Fibroblast of skin of left biceps (primary cell): Measurements from ENCODE around the gene TTC21B.
"Not testable (repeated sequence)": the region's sequence is repeated elsewhere in the genome, so short reads cannot be mapped to it uniquely, and the experiment has no call there.

Source experiments
- DNase-seq, 2 experiments: peaks; one replicate each; pipeline ENCODE4 v3.0.0-alpha.2; 2013; ENCODE audit warnings: low read depth in 2 of 2

The TTC21B gene

DNA sequence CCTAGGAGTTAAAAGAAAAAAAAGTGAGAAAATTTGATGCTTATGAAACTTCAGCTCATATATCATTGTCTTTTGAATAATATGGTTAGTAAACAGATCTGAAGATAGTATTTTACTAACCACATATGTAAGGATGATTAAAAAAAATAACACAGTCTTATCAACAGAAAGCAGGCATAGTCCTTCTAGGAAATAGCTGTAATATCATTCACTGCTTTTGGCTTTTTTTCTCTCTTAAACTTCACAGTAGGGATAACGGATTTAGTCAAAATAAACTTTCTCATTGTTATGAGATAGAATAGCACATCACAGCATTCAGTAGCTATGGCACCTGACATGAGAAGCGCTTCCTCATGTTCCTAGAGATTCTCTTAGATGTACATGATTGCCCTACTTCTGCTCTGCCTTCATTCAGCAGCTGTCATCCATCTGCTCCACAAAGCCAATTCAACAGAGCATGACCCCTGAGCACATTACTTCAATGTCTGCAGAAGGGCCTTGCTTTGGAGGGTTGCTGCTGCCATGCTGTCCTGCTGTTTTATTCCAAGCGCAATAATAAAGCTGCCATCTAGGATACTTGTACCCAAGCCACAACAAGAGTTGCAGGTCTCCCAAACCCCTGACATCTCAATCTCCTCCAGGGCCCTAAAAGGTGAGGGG is 67.0 kb downstream of the TTC21B start:
- no peak for DNase-seq

- DNase-seq, result no peak
Measured at GRCh38 chr2:165877565-165878550, 75.7 kb downstream of the TTC21B start.

- no peak for DNase-seq
Measured at GRCh38 chr2:165876712-165877111, 76.9 kb downstream of the TTC21B start.

DNA sequence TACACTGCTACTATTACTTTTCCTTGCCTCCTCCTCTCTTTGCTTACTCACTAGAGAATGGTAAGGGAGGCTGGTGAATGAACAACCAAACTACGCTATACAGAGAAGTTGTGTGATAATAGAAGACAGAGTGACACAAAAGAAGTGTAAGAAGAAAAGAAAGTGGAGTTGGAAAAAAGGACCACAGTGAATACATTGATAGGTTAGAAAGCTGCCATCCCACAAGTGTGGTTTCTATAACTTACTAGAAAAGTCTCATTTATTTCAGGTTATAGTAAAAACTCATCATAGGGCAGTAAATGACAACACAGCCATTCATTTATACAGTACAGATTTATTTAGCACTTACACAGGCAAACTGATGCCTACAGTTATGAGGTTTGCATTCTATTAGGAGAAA is 77.3 kb downstream of the TTC21B start:
- no peak for DNase-seq

DNA sequence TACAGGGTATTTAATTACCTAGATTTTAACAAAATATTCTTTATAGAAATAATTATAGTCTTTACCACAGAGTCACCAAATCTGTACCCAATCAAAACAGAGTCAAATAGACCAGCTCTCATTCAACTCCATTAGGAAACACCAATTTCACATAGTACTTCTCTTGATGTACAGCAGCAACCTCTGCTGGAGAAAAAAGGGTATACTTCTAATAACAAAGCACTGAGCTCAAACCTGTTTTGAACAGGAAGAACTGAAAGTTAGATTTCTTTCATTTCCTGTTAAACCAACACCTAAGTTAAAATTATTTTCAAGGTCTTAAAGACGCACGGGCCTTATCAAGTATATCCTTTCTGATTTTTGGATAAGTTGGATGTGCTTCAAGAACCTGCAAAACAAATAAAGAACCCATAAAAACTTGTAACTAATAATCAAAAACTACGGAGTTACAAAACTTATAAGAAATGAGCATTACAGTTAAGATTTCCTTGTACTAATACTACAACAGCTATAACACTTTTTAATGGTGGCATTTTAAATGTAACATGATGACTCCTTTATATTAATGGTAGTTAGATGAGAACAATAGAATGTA is 79.0 kb downstream of the TTC21B start:
- peak in 1 of 2 experiments; percentile 19 for DNase-seq

DNA sequence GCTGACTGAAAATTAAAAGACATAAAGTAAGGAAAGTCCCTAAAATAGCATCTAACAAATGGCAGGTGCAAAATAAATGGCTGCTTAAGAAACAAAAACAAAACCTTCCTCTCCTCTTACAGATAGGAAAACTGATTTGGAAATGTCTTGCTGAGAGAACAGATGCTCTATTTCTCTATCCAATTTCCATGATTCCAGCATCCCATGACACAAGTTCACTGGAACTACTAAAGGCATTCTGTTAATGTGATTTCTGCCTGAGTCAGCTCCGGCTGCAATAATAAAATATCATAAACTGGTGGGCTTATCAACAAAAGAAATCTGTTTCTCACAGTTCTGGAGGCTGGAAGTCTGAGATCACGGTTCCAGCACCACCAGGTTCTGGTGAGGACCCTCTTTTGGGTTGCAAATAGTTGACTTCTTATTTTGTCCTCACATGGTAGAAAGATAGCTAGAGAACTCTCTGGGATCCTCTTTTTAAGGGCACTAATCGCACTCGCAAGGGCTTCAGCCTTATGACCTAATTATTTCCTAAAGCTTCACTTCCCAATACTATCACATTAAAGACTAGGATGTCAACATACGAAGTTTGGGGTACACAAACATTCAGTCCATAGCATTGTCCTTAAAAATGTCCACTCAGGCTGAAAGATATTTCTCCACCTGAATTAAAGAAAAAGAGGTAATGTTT is 81.3 kb downstream of the TTC21B start:
- no peak for DNase-seq

GRCh38 chr2:165871025-165871424 is 82.6 kb downstream of the TTC21B start:
- no peak for DNase-seq

DNA sequence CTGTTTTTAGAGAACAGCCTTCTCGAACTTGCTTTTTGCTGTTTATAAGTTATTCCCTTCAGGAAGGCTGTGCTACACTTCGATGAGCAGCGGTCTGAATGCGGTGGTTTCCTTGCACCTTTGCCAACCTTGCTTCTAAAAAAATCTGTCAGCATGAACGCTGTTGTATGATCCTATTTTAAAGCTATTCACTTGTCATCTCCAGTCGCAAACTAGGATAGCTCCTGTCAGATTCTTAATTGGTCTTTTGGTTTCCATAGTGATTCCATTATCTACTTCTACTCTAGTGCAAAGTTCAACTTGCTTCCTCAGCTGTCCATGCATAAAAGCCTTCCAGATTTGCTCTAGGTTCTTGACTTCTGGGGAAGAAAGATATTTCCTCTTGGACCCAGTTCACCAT is 83.2 kb downstream of the TTC21B start:
- no peak for DNase-seq

GRCh38 chr2:165868211-165868610 is 85.4 kb downstream of the TTC21B start:
- DNase-seq, result peak; percentile 35 to 49

DNA sequence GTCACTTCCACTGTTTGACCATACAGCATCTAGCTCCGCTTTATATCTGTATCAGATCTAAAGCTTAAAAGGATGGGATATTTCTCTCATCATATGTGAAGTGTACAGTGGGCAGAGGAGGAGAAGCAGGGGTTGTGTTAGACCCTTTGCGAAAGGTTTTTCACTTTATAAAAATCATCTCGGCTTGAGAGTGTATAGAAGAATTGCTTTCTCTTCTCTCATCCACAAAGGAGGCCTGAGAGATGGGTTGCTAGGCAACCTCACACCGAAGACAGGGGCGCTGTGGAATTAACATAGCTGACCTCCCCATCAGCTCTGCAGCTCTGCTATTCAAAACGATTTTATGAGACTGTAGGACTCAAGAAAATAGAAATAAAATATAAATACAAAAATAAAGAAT is 89.3 kb downstream of the TTC21B start:
- no peak for DNase-seq

DNA sequence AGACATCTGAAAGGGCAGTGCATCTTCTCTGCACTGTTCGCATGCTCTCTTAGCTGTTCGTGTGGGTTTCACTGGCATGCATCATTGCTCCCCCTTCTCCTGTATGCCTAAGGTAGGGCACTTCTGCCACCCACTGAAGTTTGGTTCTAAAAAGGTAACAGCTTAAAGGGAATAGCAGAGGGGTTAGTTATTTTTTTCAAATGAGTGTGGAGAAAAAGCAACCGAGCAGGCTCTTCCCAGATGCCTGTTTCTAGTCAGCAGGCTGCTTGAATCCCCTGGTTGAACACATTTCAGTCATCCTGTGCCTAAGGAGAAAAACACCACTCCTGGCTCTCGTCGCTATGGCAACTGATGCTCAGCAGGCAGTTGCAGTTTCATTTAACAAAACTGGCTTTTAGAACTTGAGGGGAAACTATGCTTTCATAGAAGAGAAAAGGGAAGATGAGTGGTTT is 89.7 kb downstream of the TTC21B start:
- no peak for DNase-seq

DNA sequence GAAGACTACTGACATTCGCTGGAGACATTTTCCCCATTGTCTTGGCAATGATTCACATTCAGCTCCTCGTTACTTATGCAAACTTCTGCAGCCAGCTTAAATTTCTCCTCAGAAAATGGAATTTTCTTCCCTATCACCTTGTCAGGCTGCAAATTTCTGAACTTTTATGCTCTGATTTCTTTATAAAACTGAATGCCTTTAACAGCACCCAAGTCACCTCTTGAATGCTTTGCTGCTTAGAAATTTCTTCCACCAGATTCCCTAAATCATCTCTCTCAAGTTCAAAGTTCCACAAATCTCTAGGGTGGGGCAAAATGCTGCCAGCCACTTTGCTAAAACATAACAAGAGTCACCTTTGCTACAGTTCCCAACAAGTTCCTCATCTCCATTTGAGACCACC is 92.5 kb downstream of the TTC21B start:
- not testable (repeated sequence) for DNase-seq

GRCh38 chr2:165859723-165860122 is 93.9 kb downstream of the TTC21B start:
- DNase-seq, result not testable (repeated sequence)

GRCh38 chr2:165857876-165858275 is 95.7 kb downstream of the TTC21B start:
- DNase-seq, result peak in 1 of 2 experiments; percentile 18

- no peak for DNase-seq
Measured at GRCh38 chr2:165852394-165852793, 101.2 kb downstream of the TTC21B start.

DNA sequence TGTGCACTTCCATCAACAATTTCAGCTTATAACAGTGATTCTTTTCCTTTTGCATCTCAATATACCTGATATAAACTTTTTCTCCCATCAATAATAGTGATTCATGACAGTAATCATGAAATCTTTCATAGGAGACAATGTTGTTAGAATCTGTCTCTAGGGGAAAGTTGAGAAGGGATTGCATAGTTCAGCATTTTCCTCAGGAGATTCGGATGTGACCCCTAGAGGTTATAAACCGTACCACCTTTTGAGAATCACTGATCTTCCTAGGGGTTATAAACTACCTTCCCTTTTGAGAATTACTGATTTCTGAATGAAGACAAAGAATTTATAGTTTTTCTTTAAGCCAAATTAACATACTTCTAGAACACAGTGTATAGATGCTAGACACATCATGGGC is 106.6 kb downstream of the TTC21B start:
- DNase-seq, result no peak

- no peak for DNase-seq
Measured at GRCh38 chr2:165846056-165846455, 107.5 kb downstream of the TTC21B start.

DNA sequence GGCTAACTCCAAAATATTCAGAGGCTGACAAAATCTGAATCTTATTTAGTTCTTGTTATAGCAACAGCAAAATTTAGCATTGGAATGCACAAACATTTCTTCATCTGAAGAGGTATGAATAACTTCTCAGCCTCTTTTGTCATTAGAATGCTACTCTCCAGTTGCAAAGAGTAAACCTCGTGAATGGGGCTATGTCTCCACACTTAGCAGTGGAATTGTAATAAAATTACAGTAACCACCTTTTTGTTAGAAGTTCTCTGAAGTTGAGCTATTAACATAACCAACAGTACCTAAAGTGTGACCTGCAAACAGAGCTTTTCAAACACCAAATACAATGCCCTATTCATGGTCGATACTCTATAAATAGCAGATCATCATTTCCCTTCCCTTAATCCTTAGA is 109.4 kb downstream of the TTC21B start:
- DNase-seq, result no peak

DNA sequence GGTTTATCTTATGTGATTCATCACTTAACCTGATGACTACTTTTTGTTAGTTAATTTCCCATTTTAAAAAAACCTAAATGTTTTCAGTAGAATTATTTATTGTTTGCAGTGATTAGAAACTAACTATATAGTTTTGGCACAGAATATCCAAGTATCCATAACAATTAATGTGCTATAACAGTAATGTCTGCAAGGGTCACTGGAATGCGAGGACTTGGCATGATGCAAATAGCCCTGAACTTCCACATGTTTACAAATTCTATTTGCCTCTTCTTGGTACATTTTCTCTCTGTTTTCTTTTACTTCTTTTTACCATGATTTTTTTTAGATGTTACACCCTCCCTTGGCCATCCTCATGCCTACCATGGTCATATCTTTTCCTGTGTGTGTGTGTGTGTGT is 110.2 kb downstream of the TTC21B start:
- DNase-seq, result no peak

DNA sequence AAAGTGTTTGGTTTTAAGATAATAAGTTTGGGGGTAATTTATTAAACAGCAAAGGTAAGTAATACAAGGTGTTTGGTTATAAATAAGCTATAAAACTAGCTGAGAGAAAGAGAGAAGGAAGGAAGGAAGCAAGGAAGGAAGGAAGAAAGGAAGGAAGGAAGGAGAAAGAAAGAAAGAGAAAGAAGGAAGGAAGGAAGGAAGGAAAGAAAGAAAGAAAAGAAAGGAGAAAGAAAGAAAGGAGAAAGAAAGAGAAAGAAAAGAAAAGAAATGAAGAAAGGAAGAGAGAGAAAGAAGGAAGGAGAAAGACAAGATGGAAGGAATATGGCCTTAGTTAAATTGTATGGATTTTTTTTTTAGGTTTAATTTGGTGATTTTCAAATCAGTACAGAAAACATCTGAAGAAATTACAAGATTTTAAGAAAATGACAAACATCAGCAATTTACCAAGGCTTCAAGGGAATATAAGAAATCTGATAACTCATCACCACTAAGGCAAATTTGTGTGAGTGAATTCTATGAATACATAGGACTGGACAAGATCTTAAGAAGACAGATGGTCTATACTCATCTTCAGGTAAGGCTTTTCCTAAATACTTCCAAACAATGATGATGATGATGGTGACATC is 113.1 kb downstream of the TTC21B start:
- no peak for DNase-seq

- DNase-seq, result no peak
Measured at GRCh38 chr2:165839610-165840009, 114.0 kb downstream of the TTC21B start.
